Prostate gland (tissue), 2 donors: ENCODE data around the gene SPG7. TPM values are rescaled to one million over a fixed set of nuclear protein-coding genes. Genes with fewer than 3 reads are reported as not detected.

Experiments
- DNase-seq: peaks from one replicate; pipeline ENCODE4 v3.0.0-alpha.2; 2019; ENCODE audit warnings: low spot score
- H3K27ac ChIP-seq, 2 donors: fragments of 200-600 bp; sonication (generic); 2 replicates each; pipeline ENCODE4 v1.5.1; 2017 to 2019
- H3K27me3 ChIP-seq: fragments of 200-600 bp; sonication (generic); replicated peaks from 2 replicates; pipeline ENCODE4 v1.5.1; 2019; ENCODE audit not compliant: insufficient read depth
- H3K36me3 ChIP-seq, 2 donors: fragments of 200-600 bp; sonication (generic); 1 replicate in 1 of 2; 2 replicates in 1 of 2; pipeline versions ENCODE4 v1.5.1 to v1.8.1; 2017 to 2019
- H3K4me1 ChIP-seq: fragments of 200-600 bp; sonication (generic); replicated peaks from 2 replicates; pipeline ENCODE4 v1.5.1; 2019
- H3K4me3 ChIP-seq, 2 donors: fragments of 200-600 bp; sonication (generic); 2 replicates each; pipeline ENCODE4 v1.5.1; 2017 to 2019
- H3K9me3 ChIP-seq: fragments of 200-600 bp; sonication (generic); 2 replicates; pipeline ENCODE4 v1.5.1; 2017
- CTCF ChIP-seq, 4 experiments: fragments of 200-600 bp in 2 of 4; fragments of 450-650 bp in 2 of 4; sonication (generic) in 2 of 4; IDR thresholded peaks; 1 replicate in 3 of 4; 2 replicates in 1 of 4; pipeline ENCODE4 v1.5.1; 2016 to 2019; ENCODE audit warnings: antibody characterized with exemption in 4 of 4, mild to moderate bottlenecking in 2 of 4, moderate library complexity in 2 of 4
- POLR2A ChIP-seq: fragments of 450-650 bp; IDR thresholded peaks from one replicate; pipeline ENCODE4 v1.6.1; 2016; ENCODE audit warnings: antibody characterized with exemption, mild to moderate bottlenecking
- POLR2AphosphoS5 ChIP-seq: sonication (generic); formaldehyde crosslinking; IDR thresholded peaks from one replicate; pipeline ENCODE4 v1.6.1; 2017; ENCODE audit warnings: antibody characterized with exemption
- WGBS: methylation state at CpG from one replicate; pipeline ENCODE4 v1.1.5; 2018; 5-methylcytosine and 5-hydroxymethylcytosine counted together
- intact Hi-C: fragments of 100-400 bp; cut with DNase I; formaldehyde crosslinking; loops from one replicate; pipeline ENCODE4 v1.14.2; 2022
- total RNA-seq, 2 donors: library from RNA; depleted of rRNA; stranded (reverse); fragments of >200 nt; gene quantifications; one replicate each; pipeline ENCODE4 v1.1.0, GENCODE V29; 2016

Gene SPG7
- total RNA-seq, 2 donors from 2014 or later: 128 to 165 TPM

GRCh38 chr16:89466920-89467319 is 41.3 kb upstream of the SPG7 start:
- intact Hi-C loops: no loop called here
- H3K4me3 ChIP-seq: no peak overlapping the region
- TF ChIP-seq CTCF (IDR thresholded peaks at IDR 0.05) (no peak), POLR2AphosphoS5 (peak; percentile 16)
- H3K27ac ChIP-seq: no peak overlapping the region
- no peaks in the 10 kb centered on the region for H3K27me3 ChIP-seq
- 63% methylated on average over 5 of the region's 5 CpGs for whole genome bisulfite sequencing
- no peak for DNase-seq
- no peaks in the 10 kb centered on the region for H3K9me3 ChIP-seq
- H3K4me1 ChIP-seq: peaks cover 11% of the 10 kb centered on the region
- H3K36me3 ChIP-seq: no peaks in the 10 kb centered on the region

- no peaks in the 10 kb centered on the region for H3K9me3 ChIP-seq
- 90% methylated on average over 7 of the region's 7 CpGs for WGBS
- no peak overlapping the region for H3K4me3 ChIP-seq
- H3K36me3 ChIP-seq: no peaks in the 10 kb centered on the region
- no peaks in the 10 kb centered on the region for H3K27me3 ChIP-seq
- peaks cover 14% of the 10 kb centered on the region for H3K4me1 ChIP-seq
- TF ChIP-seq POLR2A (no peak), CTCF (IDR thresholded peaks at IDR 0.05) (no peak), POLR2AphosphoS5 (no peak)
- intact Hi-C loops: no loop called here
- H3K27ac ChIP-seq: no peak overlapping the region
- no peak for DNase-seq
Measured at GRCh38 chr16:89467382-89467781, 40.8 kb upstream of the SPG7 start.

- DNase-seq: no peak
- Histone ChIP-seq H3K4me1 (peaks cover 16% of the 10 kb centered on the region), H3K27me3 (no peaks in the 10 kb centered on the region), H3K27ac (no peak overlapping the region), H3K4me3 (no peak overlapping the region), H3K9me3 (no peaks in the 10 kb centered on the region), H3K36me3 (no peaks in the 10 kb centered on the region)
- WGBS: 58% methylated on average over 2 of the region's 2 CpGs
- intact Hi-C loops: no loop called here
- TF ChIP-seq POLR2AphosphoS5: no peak
- TF ChIP-seq CTCF (IDR thresholded peaks at IDR 0.05): no peak
- no peak for TF ChIP-seq POLR2A
Measured at GRCh38 chr16:89472711-89473075, 35.5 kb upstream of the SPG7 start.

- TF ChIP-seq POLR2A (no peak), POLR2AphosphoS5 (no peak), CTCF (IDR thresholded peaks at IDR 0.05) (no peak)
- no peak for DNase-seq
- 97% methylated on average over 7 of the region's 7 CpGs for WGBS
- Histone ChIP-seq H3K36me3 (no peaks in the 10 kb centered on the region), H3K4me1 (peaks cover 16% of the 10 kb centered on the region), H3K9me3 (no peaks in the 10 kb centered on the region), H3K27ac (no peak overlapping the region), H3K4me3 (no peak overlapping the region), H3K27me3 (no peaks in the 10 kb centered on the region)
- intact Hi-C loops: no loop called here
Measured at GRCh38 chr16:89473136-89473712, 35.0 kb upstream of the SPG7 start.

GRCh38 chr16:89473791-89474414 is 34.3 kb upstream of the SPG7 start:
- H3K4me3 ChIP-seq: no peak overlapping the region
- H3K4me1 ChIP-seq: peaks cover 16% of the 10 kb centered on the region
- WGBS: 83% methylated on average over 9 of the region's 9 CpGs
- H3K36me3 ChIP-seq: no peaks in the 10 kb centered on the region
- no peak for TF ChIP-seq POLR2A
- TF ChIP-seq CTCF (IDR thresholded peaks at IDR 0.05): no peak
- TF ChIP-seq POLR2AphosphoS5: no peak
- H3K27me3 ChIP-seq: no peaks in the 10 kb centered on the region
- no peaks in the 10 kb centered on the region for H3K9me3 ChIP-seq
- H3K27ac ChIP-seq: no peak overlapping the region
- DNase-seq: no peak
- intact Hi-C loops: no loop called here
